Liver (tissue), 9 donors: ENCODE results near the gene OXNAD1. TPM values are rescaled to one million over a fixed set of nuclear protein-coding genes. Genes with fewer than 3 reads are reported as not detected.

Source experiments
- DNase-seq: peaks from one replicate; pipeline ENCODE4 v3.0.0-alpha.2; 2017; ENCODE audit warnings: low spot score
- H3K27ac ChIP-seq, 2 donors: one replicate each; pipeline ENCODE4 v1.7.0; 2013; ENCODE audit warnings: inconsistent platforms in 2 of 2, low read length in 2 of 2, control low read depth in 1 of 2, low read depth in 1 of 2, mild to moderate bottlenecking in 1 of 2
- H3K27me3 ChIP-seq, 4 donors: one replicate each; pipeline versions ENCODE4 v1.6.1 to v1.7.0; 2013; ENCODE audit warnings: low read length in 3 of 4, inconsistent platforms in 1 of 4, mild to moderate bottlenecking in 1 of 4, moderate library complexity in 1 of 4; ENCODE audit not compliant: control insufficient read depth in 4 of 4, insufficient read depth in 4 of 4
- H3K36me3 ChIP-seq, 4 donors: one replicate each; pipeline versions ENCODE4 v1.6.1 to v1.7.0; 2013; ENCODE audit warnings: low read length in 3 of 4, mild to moderate bottlenecking in 3 of 4, low read depth in 1 of 4, moderate library complexity in 1 of 4; ENCODE audit not compliant: control insufficient read depth in 4 of 4, insufficient read depth in 3 of 4
- H3K4me1 ChIP-seq, 4 donors: one replicate each; pipeline versions ENCODE4 v1.6.1 to v1.7.0; 2013; ENCODE audit warnings: low read length in 3 of 4, mild to moderate bottlenecking in 3 of 4, moderate library complexity in 1 of 4; ENCODE audit not compliant: control insufficient read depth in 4 of 4, insufficient read depth in 4 of 4
- H3K4me3 ChIP-seq, 3 donors: one replicate each; pipeline versions ENCODE4 v1.6.1 to v1.7.0; 2013; ENCODE audit warnings: low read length in 3 of 3, control low read depth in 1 of 3, low read depth in 1 of 3, mild to moderate bottlenecking in 1 of 3
- H3K9ac ChIP-seq, 2 donors: one replicate each; pipeline ENCODE4 v1.7.0; 2013; ENCODE audit warnings: low read length in 2 of 2, mild to moderate bottlenecking in 2 of 2, moderate library complexity in 2 of 2, control low read depth in 1 of 2, low read depth in 1 of 2
- H3K9me3 ChIP-seq, 4 donors: one replicate each; pipeline versions ENCODE4 v1.6.1 to v1.7.0; 2013; ENCODE audit warnings: low read length in 3 of 4; ENCODE audit not compliant: control insufficient read depth in 4 of 4
- ATF3 ChIP-seq: IDR thresholded peaks from 2 replicates; pipeline ENCODE4 v1.6.1; 2016; ENCODE audit warnings: antibody characterized with exemption
- CTCF ChIP-seq: fragments of 150-350 bp; IDR thresholded peaks from 2 replicates; pipeline ENCODE4 v1.5.1; 2017; ENCODE audit warnings: improper control_type of control experiment, low read depth, low read length; ENCODE audit not compliant: missing input control
- EGR1 ChIP-seq, 2 donors: IDR thresholded peaks; 2 replicates each; pipeline ENCODE4 v1.6.1; 2016 to 2018; ENCODE audit warnings: antibody characterized with exemption in 2 of 2, low read depth in 2 of 2
- FOXA1 ChIP-seq: IDR thresholded peaks from 2 replicates; pipeline ENCODE4 v1.6.1; 2016; ENCODE audit warnings: antibody characterized with exemption
- FOXA2 ChIP-seq: IDR thresholded peaks from 2 replicates; pipeline ENCODE4 v1.6.1; 2016; ENCODE audit warnings: antibody characterized with exemption
- GABPA ChIP-seq, 2 donors: IDR thresholded peaks in 1 of 2; conservative IDR thresholded peaks in 1 of 2; 2 replicates each; pipeline ENCODE4 v1.6.1; 2016; ENCODE audit warnings: antibody characterized with exemption in 2 of 2, mild to moderate bottlenecking in 1 of 2, moderate library complexity in 1 of 2
- HNF4A ChIP-seq, 2 donors: conservative IDR thresholded peaks; 2 replicates each; pipeline ENCODE4 v1.6.1; 2016; ENCODE audit warnings: antibody characterized with exemption in 2 of 2, mild to moderate bottlenecking in 2 of 2
- HNF4G ChIP-seq: IDR thresholded peaks from 2 replicates; pipeline ENCODE4 v1.6.1; 2016; ENCODE audit warnings: antibody characterized with exemption
- JUND ChIP-seq, 2 donors: IDR thresholded peaks; 2 replicates each; pipeline ENCODE4 v1.6.1; 2016; ENCODE audit warnings: antibody characterized with exemption in 2 of 2
- MAX ChIP-seq: IDR thresholded peaks from 2 replicates; pipeline ENCODE4 v1.6.1; 2016; ENCODE audit warnings: antibody characterized with exemption
- NR2F2 ChIP-seq: IDR thresholded peaks from 2 replicates; pipeline ENCODE4 v1.6.1; 2016; ENCODE audit warnings: antibody characterized with exemption
- RAD21 ChIP-seq, 2 donors: IDR thresholded peaks; 2 replicates each; pipeline ENCODE4 v1.6.1; 2016; ENCODE audit warnings: antibody characterized with exemption in 2 of 2, mild to moderate bottlenecking in 2 of 2
- REST ChIP-seq: IDR thresholded peaks from 2 replicates; pipeline ENCODE4 v1.6.1; 2016; ENCODE audit warnings: antibody characterized with exemption, mild to moderate bottlenecking
- RXRA ChIP-seq, 2 donors: IDR thresholded peaks; 2 replicates each; pipeline ENCODE4 v1.6.1; 2017 to 2018; ENCODE audit warnings: antibody characterized with exemption in 2 of 2, mild to moderate bottlenecking in 1 of 2
- SP1 ChIP-seq: IDR thresholded peaks from 2 replicates; pipeline ENCODE4 v1.6.1; 2018; ENCODE audit warnings: antibody characterized with exemption, mild to moderate bottlenecking
- TAF1 ChIP-seq: conservative IDR thresholded peaks from 2 replicates; pipeline ENCODE4 v1.6.1; 2016; ENCODE audit warnings: antibody characterized with exemption, mild to moderate bottlenecking
- YY1 ChIP-seq: IDR thresholded peaks from 2 replicates; pipeline ENCODE4 v1.6.1; 2016; ENCODE audit warnings: antibody characterized with exemption, mild to moderate bottlenecking
- ZBTB33 ChIP-seq: IDR thresholded peaks from 2 replicates; pipeline ENCODE4 v1.6.1; 2016; ENCODE audit warnings: antibody characterized with exemption
- WGBS: extraction: QIAGEN DNeasy Blood & Tissue Kit; methylation state at CpG from one replicate; pipeline ENCODE4 v1.1.7; 2013; 5-methylcytosine and 5-hydroxymethylcytosine counted together
- polyA plus RNA-seq, 2 donors: library from polyadenylated mRNA; stranded (reverse) in 1 of 2; unstranded in 1 of 2; fragments of 200-250 nt in 1 of 2; fragments of >200 nt in 1 of 2; fragmentation: Nextera tagmentation in 1 of 2; extraction: Ambion mirVana in 1 of 2; gene quantifications; one replicate each; pipeline versions ENCODE4 v1.2.1 to v1.2.3, GENCODE V29; 2013 to 2015
- total RNA-seq, 2 donors: library from RNA; depleted of rRNA; stranded (reverse); fragments of >200 nt; gene quantifications; one replicate each; pipeline ENCODE4 v1.2.3, GENCODE V29; 2014
- donor health status: healthy.
- donor health status: healthy.
- donor health status: healthy.
- donor health status: healthy.
- donor health status: healthy.

OXNAD1 gene
- total and polyA plus RNA-seq, 4 donors, result 9.3 to 24.6 (median 14.1) TPM

GRCh38 chr3:16331319-16331883, 66.4 kb downstream of the OXNAD1 start:
- Histone ChIP-seq H3K9ac (peak overlapping the region; percentile 70 to 90), H3K9me3 (no peaks in the 10 kb centered on the region), H3K36me3 (no peaks in the 10 kb centered on the region), H3K4me1 (peaks cover 13 to 44% (median 22%) of the 10 kb centered on the region in 4 donors), H3K27ac (peak overlapping the region; percentile 81 to 90), H3K27me3 (no peaks in the 10 kb centered on the region), H3K4me3 (peak overlapping the region; percentile 52 to 82 (median 59))
- TF ChIP-seq TAF1 (peak; percentile 91), REST (peak; percentile 67), ATF3 (peak; percentile 21), FOXA2 (peak; percentile 70), SP1 (peak; percentile 88), RXRA (IDR thresholded peaks at IDR 0.05) (peak; percentile 63 to 90), YY1 (peak; percentile 82), RAD21 (IDR thresholded peaks at IDR 0.05) (peak; percentile 40 to 48), CTCF (peak; percentile 28), HNF4A (conservative IDR thresholded peaks at IDR 0.05) (peak; percentile 92), EGR1 (IDR thresholded peaks at IDR 0.05; ENCODE audit: low read depth in 2 of 2) (peak in 1 of 2 donors; percentile 46), FOXA1 (peak; percentile 69), ZBTB33 (peak; percentile 81), GABPA (IDR thresholded peaks at IDR 0.05 in 1 of 2, conservative IDR thresholded peaks at IDR 0.05 in 1 of 2) (peak in 1 of 2 donors; percentile 40), HNF4G (peak; percentile 26), MAX (peak; percentile 76), NR2F2 (no peak), JUND (IDR thresholded peaks at IDR 0.05) (peak; percentile 26 to 74)
- 43% methylated on average over 3 of the region's 3 CpGs for WGBS
- no peak for DNase-seq
